ENCODE results near the gene EIF1AY. TPM values are rescaled to one million over a fixed set of nuclear protein-coding genes. Genes with fewer than 3 reads are reported as not detected.

EIF1AY gene
- total and polyA plus RNA-seq, 2 of the 13 experiments (the other 11 are each of a cell fraction or from before 2014, with no cell fraction given), result 20.9 to 53.2 TPM

- TF ChIP-seq NFAT5 (CRISPR knock-in tag; IDR thresholded peaks at IDR 0.05) (no peak), TOE1 (CRISPR knock-in tag; IDR thresholded peaks at IDR 0.05) (no peak), SAFB2 (CRISPR knock-in tag; IDR thresholded peaks at IDR 0.05; ENCODE audit: borderline replicate concordance, low read depth) (no peak), GATA4 (IDR thresholded peaks at IDR 0.05; ENCODE audit: borderline replicate concordance, low read depth) (no peak), MLXIP (CRISPR knock-in tag; IDR thresholded peaks at IDR 0.05; ENCODE audit: borderline replicate concordance) (no peak), EHMT2 (IDR thresholded peaks at IDR 0.05; ENCODE audit: borderline replicate concordance, low read depth, low read length) (no peak), ZNF629 (CRISPR knock-in tag; conservative IDR thresholded peaks at IDR 0.05) (no peak), ZNF275 (CRISPR knock-in tag; IDR thresholded peaks at IDR 0.05; ENCODE audit: borderline replicate concordance) (no peak)
These were observed 47.1 kb upstream of the EIF1AY start (continued) for GRCh38 chrY:20528435-20528834.

Data from HepG2 (cell line).